Measurements from ENCODE around the gene MRPL10. TPM values are rescaled to one million over a fixed set of nuclear protein-coding genes. Genes with fewer than 3 reads are reported as not detected.
A peak's percentile ranks its signal among the peaks of the same experiment; 100 is the strongest.

Gene MRPL10
- total RNA-seq, 1 experiment from 2014 or later = 67.2 TPM

DNA sequence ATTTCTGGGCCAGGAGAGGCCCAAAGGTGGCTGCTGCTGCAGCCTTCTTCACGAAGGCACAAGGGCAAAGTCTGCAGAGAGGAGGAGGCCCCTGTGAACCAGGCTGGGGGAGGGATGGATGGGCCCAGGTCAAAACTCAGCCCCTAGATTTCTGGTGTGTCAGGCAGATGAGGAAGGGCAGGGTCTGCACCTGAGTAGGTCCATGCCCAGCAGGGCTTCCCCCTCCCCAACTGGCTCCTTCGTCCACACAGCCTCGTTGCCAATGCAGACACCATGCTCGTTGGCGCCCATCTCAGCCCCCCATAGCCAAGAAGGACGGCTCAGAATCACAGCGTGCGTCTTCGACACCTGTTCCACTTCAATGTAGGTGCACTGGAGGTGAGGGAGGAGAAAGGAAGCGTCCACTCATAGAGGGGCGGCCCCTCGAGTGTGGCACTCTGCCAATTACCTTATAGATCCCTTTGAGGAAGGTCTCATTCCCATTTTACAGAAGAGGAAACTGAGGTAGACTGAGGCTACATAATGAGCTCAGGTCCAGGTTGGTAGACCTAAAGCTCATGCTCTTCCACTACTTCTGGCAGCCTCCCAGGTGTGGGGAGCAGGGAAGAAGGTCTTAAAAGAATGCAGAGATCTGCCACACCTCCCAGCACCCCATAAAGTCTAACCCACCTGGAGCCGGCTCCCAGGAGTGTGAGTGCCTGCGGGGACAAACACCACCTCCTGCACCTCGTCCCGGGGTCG, 8.8 kb upstream of the MRPL10 start:
- H3K27ac Mint-ChIP-seq = peak overlapping the region in 1 of 3 experiments; percentile 52; a peak in 1 of 7 replicates

More for the DNA sequence above, 8.8 kb upstream of the MRPL10 start:
- WGBS (ENCODE audit: extremely low coverage, insufficient read length, low lambda C conversion rate) = no CpG with 5 or more reads among the region's 17 CpGs
- no peaks in the 10 kb centered on the region for H3K9me3 ChIP-seq (ENCODE audit: control insufficient read depth, low read depth, low read length)
- H3K23ac ChIP-seq (ENCODE audit: insufficient read length, low read depth, low read length) = no peak overlapping the region
- H3K79me1 ChIP-seq (ENCODE audit: insufficient read depth, low read depth, low read length, poor library complexity, severe bottlenecking) = no peaks in the 10 kb centered on the region
- H2BK120ac ChIP-seq (ENCODE audit: low read depth, low read length, poor library complexity, severe bottlenecking) = no peak overlapping the region
- no peak overlapping the region for H2BK5ac ChIP-seq (ENCODE audit: insufficient read length, low read length)
- peaks cover 3% of the 10 kb centered on the region for H3K23me2 ChIP-seq (ENCODE audit: insufficient read length, low read depth, low read length, poor library complexity, severe bottlenecking)
- H4K5ac ChIP-seq (ENCODE audit: insufficient read length, low read depth, low read length) = no peak overlapping the region
- H3K9ac ChIP-seq (ENCODE audit: extremely low read depth, insufficient read length, low read length) = peak overlapping the region; percentile 0
- H3K14ac ChIP-seq (ENCODE audit: insufficient read depth, low read length) = no peak overlapping the region; the same call in 1 of the 2 replicates
- H3K27ac ChIP-seq (ENCODE audit: insufficient read length, low read depth, low read length) = no peak overlapping the region
- no peak overlapping the region for H2BK12ac ChIP-seq (ENCODE audit: insufficient read length, low read depth, low read length)
- Mint-ChIP-seq H3K27me3 (ENCODE audit: low read depth) (peaks cover 15% of the 10 kb centered on the region), H3K36me3 (ENCODE audit: insufficient read depth in 1 of 3, low read depth in 3 of 3) (peaks cover 0 to 20% (median 13%) of the 10 kb centered on the region in 3 experiments; a peak in 6 of 7 replicates), H3K9me3 (no peaks in the 10 kb centered on the region), H3K4me3 (peak overlapping the region; percentile 93 to 97), H3K4me1 (peaks cover 19 to 36% of the 10 kb centered on the region in 2 experiments)
- no peak overlapping the region for H2AK5ac ChIP-seq (ENCODE audit: insufficient read length, low read length)
- no peak overlapping the region for H3K18ac ChIP-seq (ENCODE audit: insufficient read length, low read depth, low read length)
- DNase-seq = no peak
- no peak overlapping the region for H2BK20ac ChIP-seq (ENCODE audit: low read depth, low read length, poor library complexity, severe bottlenecking)
- H4K8ac ChIP-seq (replicated peaks; ENCODE audit: insufficient read length, low read depth, low read length) = no peak overlapping the region
- H2BK15ac ChIP-seq (ENCODE audit: low read depth, low read length) = no peak overlapping the region
- no peaks in the 10 kb centered on the region for H4K20me1 ChIP-seq (ENCODE audit: control insufficient read depth, insufficient read depth, insufficient read length)
- H3T11ph ChIP-seq (ENCODE audit: low read length) = no peak overlapping the region
- H3K4me1 ChIP-seq (ENCODE audit: insufficient read depth, low read length) = no peaks in the 10 kb centered on the region; the same call in 1 of the 2 replicates
- H3K79me2 ChIP-seq (ENCODE audit: insufficient read depth, low read length) = no peaks in the 10 kb centered on the region; the same call in 1 of the 2 replicates
- no peak overlapping the region for H4K91ac ChIP-seq (ENCODE audit: insufficient read length, low read depth, low read length)
- H2AFZ ChIP-seq (ENCODE audit: low read length) = no peak overlapping the region
- no peak overlapping the region for H3K4ac ChIP-seq (ENCODE audit: low read depth, low read length)
- TF ChIP-seq, protein P1, sequence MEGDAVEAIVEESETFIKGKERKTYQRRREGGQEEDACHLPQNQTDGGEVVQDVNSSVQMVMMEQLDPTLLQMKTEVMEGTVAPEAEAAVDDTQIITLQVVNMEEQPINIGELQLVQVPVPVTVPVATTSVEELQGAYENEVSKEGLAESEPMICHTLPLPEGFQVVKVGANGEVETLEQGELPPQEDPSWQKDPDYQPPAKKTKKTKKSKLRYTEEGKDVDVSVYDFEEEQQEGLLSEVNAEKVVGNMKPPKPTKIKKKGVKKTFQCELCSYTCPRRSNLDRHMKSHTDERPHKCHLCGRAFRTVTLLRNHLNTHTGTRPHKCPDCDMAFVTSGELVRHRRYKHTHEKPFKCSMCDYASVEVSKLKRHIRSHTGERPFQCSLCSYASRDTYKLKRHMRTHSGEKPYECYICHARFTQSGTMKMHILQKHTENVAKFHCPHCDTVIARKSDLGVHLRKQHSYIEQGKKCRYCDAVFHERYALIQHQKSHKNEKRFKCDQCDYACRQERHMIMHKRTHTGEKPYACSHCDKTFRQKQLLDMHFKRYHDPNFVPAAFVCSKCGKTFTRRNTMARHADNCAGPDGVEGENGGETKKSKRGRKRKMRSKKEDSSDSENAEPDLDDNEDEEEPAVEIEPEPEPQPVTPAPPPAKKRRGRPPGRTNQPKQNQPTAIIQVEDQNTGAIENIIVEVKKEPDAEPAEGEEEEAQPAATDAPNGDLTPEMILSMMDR (conservative IDR thresholded peaks at IDR 0.05) = no peak
- H3K27me3 ChIP-seq (ENCODE audit: insufficient read depth, low read length) = no peaks in the 10 kb centered on the region; the same call in 1 of the 2 replicates
- H3K56ac ChIP-seq (ENCODE audit: insufficient read length, low read depth, low read length) = no peak overlapping the region
- H3K4me2 ChIP-seq (ENCODE audit: insufficient read depth, insufficient read length, low read length) = peak overlapping the region; percentile 70

Data from H9 (cell line).